ENCODE measurements around the gene DBF4B.

The DBF4B gene

DNA sequence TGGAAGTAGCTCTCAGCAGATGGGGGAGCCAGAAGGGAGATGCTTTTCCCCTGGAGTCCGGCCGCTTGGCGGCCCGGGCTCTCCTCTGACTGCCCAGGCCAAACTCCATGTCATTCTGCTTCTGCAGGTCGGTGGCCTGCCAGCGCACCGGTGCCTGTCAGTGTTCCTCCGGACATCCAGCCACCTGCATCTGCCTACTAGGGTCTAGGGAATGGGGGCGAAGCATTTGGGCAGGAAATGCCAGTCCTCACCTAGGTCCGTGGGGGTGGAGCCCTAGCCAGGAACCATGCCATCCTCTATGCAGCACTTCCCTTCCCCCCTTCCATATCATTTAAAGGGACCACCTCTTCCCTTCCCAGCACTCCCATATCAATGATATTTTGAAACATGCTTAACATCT lies 87.5 kb downstream of the DBF4B start:
- Histone ChIP-seq H3K9me3 (ENCODE audit: severe bottlenecking) (no peaks in the 10 kb centered on the region), H3K27ac (ENCODE audit: poor library complexity, severe bottlenecking) (peak overlapping the region; percentile 77), H3K27me3 (ENCODE audit: insufficient read depth, poor library complexity, severe bottlenecking) (no peaks in the 10 kb centered on the region), H3K4me3 (ENCODE audit: severe bottlenecking) (no peak overlapping the region), H3K36me3 (ENCODE audit: low read depth) (peaks cover 28% of the 10 kb centered on the region; the same call in 1 of the 2 replicates), H3K4me1 (ENCODE audit: insufficient read depth, poor library complexity, severe bottlenecking) (peaks cover 15% of the 10 kb centered on the region)
- ATAC-seq (ENCODE audit: low read depth) (no peak), DNase-seq (ENCODE audit: low spot score) (no peak)
- TF ChIP-seq, protein P1, sequence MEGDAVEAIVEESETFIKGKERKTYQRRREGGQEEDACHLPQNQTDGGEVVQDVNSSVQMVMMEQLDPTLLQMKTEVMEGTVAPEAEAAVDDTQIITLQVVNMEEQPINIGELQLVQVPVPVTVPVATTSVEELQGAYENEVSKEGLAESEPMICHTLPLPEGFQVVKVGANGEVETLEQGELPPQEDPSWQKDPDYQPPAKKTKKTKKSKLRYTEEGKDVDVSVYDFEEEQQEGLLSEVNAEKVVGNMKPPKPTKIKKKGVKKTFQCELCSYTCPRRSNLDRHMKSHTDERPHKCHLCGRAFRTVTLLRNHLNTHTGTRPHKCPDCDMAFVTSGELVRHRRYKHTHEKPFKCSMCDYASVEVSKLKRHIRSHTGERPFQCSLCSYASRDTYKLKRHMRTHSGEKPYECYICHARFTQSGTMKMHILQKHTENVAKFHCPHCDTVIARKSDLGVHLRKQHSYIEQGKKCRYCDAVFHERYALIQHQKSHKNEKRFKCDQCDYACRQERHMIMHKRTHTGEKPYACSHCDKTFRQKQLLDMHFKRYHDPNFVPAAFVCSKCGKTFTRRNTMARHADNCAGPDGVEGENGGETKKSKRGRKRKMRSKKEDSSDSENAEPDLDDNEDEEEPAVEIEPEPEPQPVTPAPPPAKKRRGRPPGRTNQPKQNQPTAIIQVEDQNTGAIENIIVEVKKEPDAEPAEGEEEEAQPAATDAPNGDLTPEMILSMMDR (IDR thresholded peaks at IDR 0.05; ENCODE audit: poor library complexity, severe bottlenecking): no peak

DNA sequence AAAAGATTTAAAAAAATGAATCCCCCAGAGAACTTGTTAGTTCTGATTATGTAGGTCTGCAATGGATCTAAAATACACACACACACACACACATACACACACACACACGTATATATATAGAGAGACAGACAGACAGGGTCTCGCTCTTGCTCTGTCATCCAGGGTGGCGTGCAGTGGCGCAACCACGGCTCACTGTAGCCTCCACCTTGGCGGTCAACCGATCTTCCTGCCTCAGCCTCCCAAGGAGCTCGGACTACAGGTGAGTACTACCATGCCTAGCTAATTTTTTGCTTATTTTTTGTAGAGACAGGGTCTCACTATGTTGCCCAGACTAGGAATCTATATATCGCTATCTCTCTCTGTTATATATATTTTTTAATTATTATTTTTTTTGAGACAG lies 88.3 kb downstream of the DBF4B start:
- peaks cover 36% of the 10 kb centered on the region for H3K36me3 ChIP-seq (ENCODE audit: low read depth)
- peaks cover 15% of the 10 kb centered on the region for H3K4me1 ChIP-seq (ENCODE audit: insufficient read depth, poor library complexity, severe bottlenecking)
- DNase-seq (ENCODE audit: low spot score) (no peak), ATAC-seq (ENCODE audit: low read depth) (no peak)
- H3K27ac ChIP-seq (ENCODE audit: poor library complexity, severe bottlenecking): no peak overlapping the region
- no peaks in the 10 kb centered on the region for H3K27me3 ChIP-seq (ENCODE audit: insufficient read depth, poor library complexity, severe bottlenecking)
- no peak overlapping the region for H3K4me3 ChIP-seq (ENCODE audit: severe bottlenecking)
- TF ChIP-seq, protein P1 (IDR thresholded peaks at IDR 0.05; ENCODE audit: poor library complexity, severe bottlenecking): no peak
- H3K9me3 ChIP-seq (ENCODE audit: severe bottlenecking): no peaks in the 10 kb centered on the region

DNA sequence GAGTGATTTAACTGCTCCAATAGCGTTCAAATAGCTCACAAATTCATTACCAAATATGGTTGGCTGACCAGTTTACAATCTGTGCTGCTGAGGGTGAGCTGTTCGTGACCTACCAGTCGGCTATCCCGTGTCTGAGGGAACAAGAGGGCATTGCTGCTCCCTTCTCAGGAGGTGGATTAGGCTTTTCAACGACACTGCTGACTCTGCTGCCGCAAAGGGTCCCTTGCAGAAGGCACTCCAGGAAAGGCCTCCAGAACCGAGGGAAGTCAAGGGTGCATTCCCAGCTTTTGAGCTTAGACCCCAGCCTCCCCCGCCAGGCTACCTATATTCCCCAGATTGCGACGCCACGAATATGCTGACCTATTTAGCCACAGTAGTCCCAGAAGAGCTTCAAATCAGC lies 89.3 kb downstream of the DBF4B start:
- Histone ChIP-seq H3K27me3 (ENCODE audit: insufficient read depth, poor library complexity, severe bottlenecking) (no peaks in the 10 kb centered on the region), H3K36me3 (ENCODE audit: low read depth) (peaks cover 47% of the 10 kb centered on the region), H3K4me1 (ENCODE audit: insufficient read depth, poor library complexity, severe bottlenecking) (peaks cover 15% of the 10 kb centered on the region), H3K27ac (ENCODE audit: poor library complexity, severe bottlenecking) (no peak overlapping the region), H3K4me3 (ENCODE audit: severe bottlenecking) (no peak overlapping the region), H3K9me3 (ENCODE audit: severe bottlenecking) (no peaks in the 10 kb centered on the region)
- TF ChIP-seq, protein P1 (IDR thresholded peaks at IDR 0.05; ENCODE audit: poor library complexity, severe bottlenecking): no peak
- DNase-seq (ENCODE audit: low spot score) (no peak), ATAC-seq (ENCODE audit: low read depth) (no peak)

DNA sequence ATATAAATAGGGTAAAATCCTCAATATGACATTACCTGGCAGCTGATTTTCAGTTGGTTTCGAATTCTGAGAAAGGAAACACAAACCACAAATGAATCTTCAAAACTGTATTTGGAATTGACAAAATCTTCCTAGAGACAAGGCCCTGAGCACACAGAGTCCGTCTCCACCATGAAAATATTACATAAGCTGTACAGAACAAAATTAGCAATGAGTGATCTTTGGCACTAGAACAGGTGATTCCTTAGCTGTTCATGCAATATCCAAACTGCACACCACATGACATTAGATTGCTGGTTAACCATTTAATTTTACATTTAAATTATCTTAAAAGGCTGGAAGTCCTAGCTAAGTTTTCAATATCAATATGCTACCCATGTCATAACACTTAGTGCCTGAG lies 89.9 kb downstream of the DBF4B start:
- TF ChIP-seq, protein P1 (IDR thresholded peaks at IDR 0.05; ENCODE audit: poor library complexity, severe bottlenecking): no peak
- no peak overlapping the region for H3K27ac ChIP-seq (ENCODE audit: poor library complexity, severe bottlenecking)
- H3K4me1 ChIP-seq (ENCODE audit: insufficient read depth, poor library complexity, severe bottlenecking): peaks cover 15% of the 10 kb centered on the region

More for the DNA sequence above, 89.9 kb downstream of the DBF4B start:
- no peak for ATAC-seq (ENCODE audit: low read depth)
- H3K36me3 ChIP-seq (ENCODE audit: low read depth): peaks cover 52% of the 10 kb centered on the region
- no peak for DNase-seq (ENCODE audit: low spot score)
- H3K9me3 ChIP-seq (ENCODE audit: severe bottlenecking): no peaks in the 10 kb centered on the region
- H3K4me3 ChIP-seq (ENCODE audit: severe bottlenecking): no peak overlapping the region
- H3K27me3 ChIP-seq (ENCODE audit: insufficient read depth, poor library complexity, severe bottlenecking): no peaks in the 10 kb centered on the region
